HG02884 (cell line): ENCODE results near the gene ATP6V1F.

Experiments used
- ATAC-seq: cut with Tn5 transposase; IDR thresholded peaks from one replicate; pipeline ENCODE4 v1.9.1; 2021; ENCODE audit warnings: mild to moderate bottlenecking, moderate library complexity; ENCODE audit not compliant: unreplicated experiment

Gene ATP6V1F

GRCh38 chr7:128881458-128882125 lies 18.9 kb downstream of the ATP6V1F start:
- ATAC-seq: no peak

- ATAC-seq: no peak
Observed at GRCh38 chr7:128882134-128882533, 19.5 kb downstream of the ATP6V1F start.

GRCh38 chr7:128883622-128884448 lies 21.2 kb downstream of the ATP6V1F start:
- peak; percentile 58 for ATAC-seq

- no peak for ATAC-seq
Observed at GRCh38 chr7:128884561-128885369, 22.1 kb downstream of the ATP6V1F start.

- ATAC-seq: no peak
Observed at GRCh38 chr7:128885370-128886187, 22.9 kb downstream of the ATP6V1F start.

GRCh38 chr7:128886391-128887168 lies 23.9 kb downstream of the ATP6V1F start:
- ATAC-seq: no peak

GRCh38 chr7:128887169-128888038 lies 24.7 kb downstream of the ATP6V1F start:
- no peak for ATAC-seq

GRCh38 chr7:128888039-128888755 lies 25.5 kb downstream of the ATP6V1F start:
- no peak for ATAC-seq

GRCh38 chr7:128888756-128889095 lies 26.1 kb downstream of the ATP6V1F start:
- ATAC-seq: no peak

- ATAC-seq: no peak
Observed at GRCh38 chr7:128889121-128889520, 26.5 kb downstream of the ATP6V1F start.

- no peak for ATAC-seq
Observed at GRCh38 chr7:128890306-128891109, 27.9 kb downstream of the ATP6V1F start.

GRCh38 chr7:128891110-128891941 lies 28.7 kb downstream of the ATP6V1F start:
- ATAC-seq: no peak

GRCh38 chr7:128891942-128892269 lies 29.2 kb downstream of the ATP6V1F start:
- no peak for ATAC-seq

GRCh38 chr7:128892521-128893250 lies 30.0 kb downstream of the ATP6V1F start:
- no peak for ATAC-seq

- ATAC-seq: no peak
Observed at GRCh38 chr7:128893251-128894100, 30.8 kb downstream of the ATP6V1F start.
